Measurements from ENCODE around the gene ARHGAP28. TPM values are rescaled to one million over a fixed set of nuclear protein-coding genes. Genes with fewer than 3 reads are reported as not detected.
"Not testable (repeated sequence)": the region's sequence is repeated elsewhere in the genome, so short reads cannot be mapped to it uniquely, and the experiment has no call there.

Gene ARHGAP28
- total RNA-seq, 2 donors from 2014 or later = 20.3 to 22.6 TPM

DNA sequence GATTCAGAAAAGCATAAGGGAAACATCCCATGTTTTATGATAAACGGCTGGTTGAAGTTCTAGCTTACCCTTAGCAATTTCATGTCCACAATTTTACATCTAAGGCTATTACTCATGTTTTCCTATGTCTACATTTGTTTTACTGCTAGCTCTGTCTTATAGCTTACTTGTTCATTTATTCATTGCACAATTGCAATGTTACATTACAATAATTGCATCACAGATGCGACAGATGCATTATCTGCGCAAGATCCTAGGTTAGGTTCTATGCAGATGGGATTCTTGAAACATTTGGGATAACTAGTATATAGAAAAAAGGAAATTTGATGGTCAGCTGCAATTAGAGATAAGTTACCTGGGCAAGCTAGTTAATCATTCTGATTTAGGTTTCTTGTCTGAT is 108.4 kb downstream of the ARHGAP28 start:
- Histone ChIP-seq H3K4me1 (replicated peaks) (no peaks in the 10 kb centered on the region), H3K4me3 (no peak overlapping the region), H3K27me3 (replicated peaks; ENCODE audit: insufficient read depth) (no peaks in the 10 kb centered on the region), H3K27ac (no peak overlapping the region), H3K36me3 (no peaks in the 10 kb centered on the region), H3K9me3 (no peaks in the 10 kb centered on the region)
- no peak for DNase-seq (ENCODE audit: low spot score)
- TF ChIP-seq CTCF (IDR thresholded peaks at IDR 0.05) = no peak
- no peak for TF ChIP-seq POLR2A (IDR thresholded peaks at IDR 0.05)
- no peak for TF ChIP-seq POLR2AphosphoS5 (IDR thresholded peaks at IDR 0.05)
- 98% methylated on average over 3 of the region's 3 CpGs for WGBS
- intact Hi-C loops (cut with DNase I) = no loop called here

GRCh38 chr18:6842081-6842480 is 112.6 kb downstream of the ARHGAP28 start:
- no peak for DNase-seq (ENCODE audit: low spot score)
- 85% methylated on average over 3 of the region's 3 CpGs for WGBS
- no peaks in the 10 kb centered on the region for H3K36me3 ChIP-seq
- H3K27ac ChIP-seq = no peak overlapping the region
- H3K27me3 ChIP-seq (replicated peaks; ENCODE audit: insufficient read depth) = no peaks in the 10 kb centered on the region
- TF ChIP-seq POLR2AphosphoS5 (IDR thresholded peaks at IDR 0.05) (no peak), POLR2A (IDR thresholded peaks at IDR 0.05) (no peak), CTCF (IDR thresholded peaks at IDR 0.05) (no peak)
- no peaks in the 10 kb centered on the region for H3K4me1 ChIP-seq (replicated peaks)
- H3K4me3 ChIP-seq = no peak overlapping the region
- H3K9me3 ChIP-seq = no peaks in the 10 kb centered on the region
- intact Hi-C loops (cut with DNase I) = no loop called here

- intact Hi-C loops (cut with DNase I) = no loop called here
- Histone ChIP-seq H3K9me3 (no peaks in the 10 kb centered on the region), H3K27me3 (replicated peaks; ENCODE audit: insufficient read depth) (no peaks in the 10 kb centered on the region), H3K4me1 (replicated peaks) (no peaks in the 10 kb centered on the region), H3K4me3 (no peak overlapping the region), H3K36me3 (no peaks in the 10 kb centered on the region), H3K27ac (no peak overlapping the region)
- no peak for DNase-seq (ENCODE audit: low spot score)
- TF ChIP-seq POLR2A (IDR thresholded peaks at IDR 0.05) (no peak), CTCF (IDR thresholded peaks at IDR 0.05) (no peak), POLR2AphosphoS5 (IDR thresholded peaks at IDR 0.05) (no peak)
- 68% methylated on average over 2 of the region's 2 CpGs for WGBS
These were observed 113.8 kb downstream of the ARHGAP28 start for GRCh38 chr18:6843308-6843707.

DNA sequence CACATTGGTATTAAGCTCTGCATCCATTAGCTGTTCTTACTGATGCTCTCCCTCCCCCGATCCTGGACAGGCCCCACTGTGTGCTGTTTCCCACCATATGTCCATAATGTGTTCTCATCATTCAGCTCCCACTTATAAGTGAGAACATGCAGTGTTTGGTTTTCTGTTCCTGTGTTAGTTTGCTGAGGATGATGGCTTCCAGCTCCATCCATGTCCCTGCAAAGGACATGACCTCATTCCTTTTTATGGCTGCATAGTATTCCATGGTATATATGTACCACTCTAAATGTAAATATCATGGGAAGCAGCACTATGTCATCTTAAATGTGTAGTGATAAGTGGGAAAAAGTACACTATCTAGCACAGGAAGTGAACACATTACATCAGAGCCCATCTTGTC is 116.0 kb downstream of the ARHGAP28 start:
- intact Hi-C loops (cut with DNase I); H3K27me3 ChIP-seq (replicated peaks; ENCODE audit: insufficient read depth); H3K4me3 ChIP-seq; H3K36me3 ChIP-seq; H3K27ac ChIP-seq; H3K9me3 ChIP-seq; DNase-seq (ENCODE audit: low spot score); H3K4me1 ChIP-seq (replicated peaks): not testable (repeated sequence)
- WGBS = 95% methylated on average over 1 of the region's 1 CpG

GRCh38 chr18:6850396-6850795 is 120.9 kb downstream of the ARHGAP28 start:
- Histone ChIP-seq H3K27ac (no peak overlapping the region), H3K9me3 (no peaks in the 10 kb centered on the region), H3K4me1 (replicated peaks) (no peaks in the 10 kb centered on the region), H3K4me3 (no peak overlapping the region), H3K36me3 (no peaks in the 10 kb centered on the region), H3K27me3 (replicated peaks; ENCODE audit: insufficient read depth) (no peaks in the 10 kb centered on the region)
- DNase-seq (ENCODE audit: low spot score) = no peak
- WGBS = 97% methylated on average over 1 of the region's 1 CpG
- TF ChIP-seq POLR2AphosphoS5 (IDR thresholded peaks at IDR 0.05) (no peak), CTCF (IDR thresholded peaks at IDR 0.05) (no peak), POLR2A (IDR thresholded peaks at IDR 0.05) (no peak)
- intact Hi-C loops (cut with DNase I) = no loop called here

All from prostate gland (tissue), 2 donors.